SIG-M5 treated with dmso at 0.1 percent for 504 hours (cell line): ENCODE results near the gene PLA2G1B.

Source experiments
- DNase-seq: peaks from one replicate; lab custom pipeline; 2025; ENCODE audit not compliant: unreplicated experiment; lab: John Stamatoyannopoulos, UW

The PLA2G1B gene

DNA sequence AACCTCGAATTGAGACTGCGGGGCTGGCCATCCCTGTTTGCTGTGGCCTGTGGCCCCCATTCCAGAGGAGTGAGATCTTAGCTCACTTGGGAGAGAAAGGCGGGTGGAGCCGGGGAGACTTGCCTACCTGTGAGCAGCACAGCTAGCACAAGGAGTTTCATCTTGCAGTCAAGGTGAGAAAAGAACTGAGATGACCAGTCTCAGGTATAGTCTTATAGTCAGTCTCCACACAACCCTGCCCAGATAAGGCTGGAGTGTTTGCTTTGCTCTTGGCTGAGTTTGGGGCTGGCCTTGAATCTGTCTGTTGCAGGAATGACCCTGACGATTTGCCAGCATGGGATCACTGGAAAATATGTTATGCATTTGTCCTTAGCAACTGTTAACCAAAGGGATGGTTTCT, at the start of gene PLA2G1B:
Gene PLA2G1B, minus strand, starts transcription at position 187 of the 400 bp plus-strand sequence. Its CDS starts 26 bp downstream, at position 161.
- no peak for DNase-seq

DNA sequence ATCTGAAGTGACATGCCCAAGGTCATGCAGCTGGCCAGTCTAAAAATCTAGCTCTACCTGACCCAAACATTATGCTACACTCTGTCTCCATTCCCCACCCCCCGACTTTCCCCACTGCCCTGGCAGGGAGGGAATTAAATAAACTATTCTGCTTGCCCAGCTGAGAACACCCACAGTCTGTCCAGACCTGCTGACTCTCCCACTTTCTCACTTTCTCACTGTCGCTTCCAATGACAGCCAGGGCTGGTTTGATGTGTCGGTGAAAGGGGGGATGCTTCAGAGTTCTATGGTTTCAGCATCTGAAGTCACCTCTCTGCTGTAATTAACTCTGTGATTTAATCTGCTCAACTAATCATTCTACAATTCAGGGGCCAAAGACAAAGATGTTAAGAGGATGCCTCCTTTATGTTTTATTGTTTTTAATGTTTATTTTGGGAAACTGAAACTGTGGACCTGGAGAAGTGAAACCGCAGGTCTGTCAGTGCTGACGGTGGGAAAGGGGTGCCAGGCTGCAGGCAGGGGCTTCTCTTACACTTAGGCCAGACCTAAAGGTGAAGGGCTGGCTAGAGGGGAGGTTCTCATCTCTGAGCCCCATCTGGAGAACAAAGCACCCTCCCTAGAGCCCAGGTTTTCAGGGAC, 49.5 kb upstream of the PLA2G1B start:
- DNase-seq = no peak

DNA sequence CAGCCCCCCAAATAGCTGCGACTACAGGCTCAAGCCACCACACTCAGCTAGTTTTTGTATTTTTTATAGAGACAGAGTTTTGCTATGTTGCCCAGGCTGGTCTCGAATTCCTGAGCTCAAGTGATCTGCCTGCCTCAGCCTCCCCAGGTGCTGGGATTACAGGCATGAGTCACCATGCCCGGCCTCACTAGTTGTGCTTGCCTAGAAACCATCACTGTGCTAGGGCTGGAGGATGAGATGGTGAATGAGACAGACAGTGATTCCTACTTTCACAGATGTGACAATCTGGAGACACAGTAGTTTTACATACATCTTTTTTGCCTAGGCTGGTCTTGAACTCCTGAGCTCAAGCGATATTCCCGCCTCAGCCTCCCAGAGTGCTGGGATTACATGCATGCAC, 48.8 kb upstream of the PLA2G1B start:
- DNase-seq = no peak

DNA sequence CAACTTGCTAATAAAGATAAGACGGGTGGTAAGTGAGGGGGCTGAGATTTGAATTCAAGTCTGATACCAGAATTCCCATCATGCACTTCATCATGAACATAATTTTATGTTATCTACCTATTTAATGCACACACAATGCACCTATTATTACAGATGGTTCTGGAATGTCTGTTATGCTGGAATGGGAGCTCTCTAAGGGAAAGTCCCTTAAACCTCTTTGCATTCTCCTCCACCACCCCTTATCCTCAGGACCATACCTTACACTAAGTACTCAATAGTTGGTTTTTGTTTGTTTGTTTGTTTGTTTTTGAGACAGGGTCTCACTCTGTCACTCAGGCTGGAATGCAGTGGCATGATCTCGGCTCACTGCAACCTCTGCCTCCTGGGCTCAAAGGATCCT, 48.4 kb upstream of the PLA2G1B start:
- no peak for DNase-seq

DNA sequence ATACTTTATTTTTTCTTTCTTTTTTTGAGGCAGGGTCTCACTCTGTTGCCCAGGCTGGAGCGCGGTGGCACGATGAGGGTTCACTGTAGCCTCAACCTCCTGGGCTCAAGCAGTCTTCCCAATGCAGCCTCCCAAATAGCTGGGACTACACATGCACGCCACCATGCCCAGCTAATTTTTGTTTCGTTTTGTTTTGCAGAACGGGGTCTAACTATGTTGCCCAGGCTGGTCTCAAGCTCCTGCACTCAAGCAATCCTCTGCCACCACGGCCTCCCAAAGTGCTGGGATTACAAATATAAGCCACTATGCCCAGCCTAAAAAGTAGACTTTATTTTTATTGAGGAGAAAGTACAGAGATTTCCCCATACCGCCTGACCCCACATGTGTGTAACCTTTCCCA, 46.1 kb upstream of the PLA2G1B start:
- no peak for DNase-seq

DNA sequence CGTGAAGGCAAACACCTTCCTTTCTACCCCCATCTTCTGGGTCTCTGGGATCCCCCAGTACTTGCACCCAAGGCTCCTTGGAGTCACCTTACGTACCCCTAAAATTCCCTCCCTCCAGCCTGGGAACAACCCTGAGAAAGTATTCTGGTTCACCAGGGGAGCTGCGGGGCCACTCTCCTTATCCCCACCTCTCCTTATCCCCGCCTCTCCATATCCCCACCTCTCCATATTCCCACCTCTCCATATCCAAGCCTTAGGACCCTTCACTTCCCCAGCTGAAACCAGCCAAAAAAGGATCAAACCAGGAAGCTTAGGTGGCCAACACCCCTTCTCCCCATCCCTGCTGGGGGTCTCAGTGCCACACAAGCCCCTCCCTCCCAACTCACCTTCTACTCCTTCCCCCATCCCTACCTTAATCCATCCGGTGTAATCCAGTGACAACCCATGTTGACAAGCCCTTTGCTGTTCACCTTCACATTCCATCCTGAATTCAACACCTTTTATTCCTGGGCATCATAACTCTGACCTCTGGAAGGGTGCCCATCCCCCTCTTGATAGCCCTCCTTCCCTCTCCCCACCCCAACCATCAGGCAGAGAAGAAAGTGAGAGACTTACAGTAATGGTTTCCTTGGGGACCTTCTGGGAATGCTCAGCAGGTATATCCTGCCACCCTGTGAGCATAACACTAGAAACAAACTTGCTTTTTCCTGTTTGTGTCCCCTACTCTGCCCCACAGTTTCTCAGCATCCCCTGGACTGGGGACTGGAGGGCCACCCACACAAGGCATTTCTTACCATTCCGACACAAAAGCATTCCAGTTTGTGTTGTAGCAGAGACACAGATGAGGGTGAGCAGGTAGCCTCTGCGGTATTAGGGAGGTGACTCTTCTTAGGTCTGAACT, 43.0 kb upstream of the PLA2G1B start:
- DNase-seq = no peak

DNA sequence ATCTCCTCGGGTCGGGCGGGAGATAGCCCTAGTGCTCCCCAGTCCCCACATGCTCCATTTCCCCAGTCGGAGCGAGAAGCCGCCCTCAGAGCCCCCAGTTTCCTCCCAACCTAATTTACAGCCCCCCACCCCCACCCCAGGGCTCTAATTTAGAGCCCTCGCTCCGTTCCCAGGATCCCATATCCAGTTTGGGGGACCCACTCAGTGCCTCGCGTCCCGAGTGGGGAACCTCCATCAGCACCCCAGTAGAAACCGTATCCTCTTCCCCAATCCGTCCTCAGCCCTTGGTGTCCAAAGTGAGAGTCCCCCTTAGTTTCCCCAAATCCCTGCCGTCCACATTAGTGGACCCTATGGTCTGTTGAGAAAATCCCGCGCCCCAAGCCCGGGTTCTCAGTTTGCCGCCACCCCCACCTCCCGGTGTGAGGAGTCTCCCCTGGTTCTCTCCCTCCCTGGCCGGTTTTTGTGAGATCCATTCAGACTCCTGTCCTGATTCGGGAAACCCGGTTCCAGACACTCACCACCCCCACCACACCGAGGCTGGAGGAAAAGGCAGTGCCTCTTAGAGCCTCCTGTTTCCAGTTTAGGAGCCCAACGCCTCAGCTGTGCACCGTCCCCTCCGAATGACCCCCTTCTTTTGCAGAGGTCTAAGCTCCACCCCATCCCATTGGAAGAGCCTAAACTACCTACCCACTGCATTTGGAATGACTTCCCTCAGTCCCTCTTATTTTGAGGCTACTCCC, 42.2 kb upstream of the PLA2G1B start:
- no peak for DNase-seq

DNA sequence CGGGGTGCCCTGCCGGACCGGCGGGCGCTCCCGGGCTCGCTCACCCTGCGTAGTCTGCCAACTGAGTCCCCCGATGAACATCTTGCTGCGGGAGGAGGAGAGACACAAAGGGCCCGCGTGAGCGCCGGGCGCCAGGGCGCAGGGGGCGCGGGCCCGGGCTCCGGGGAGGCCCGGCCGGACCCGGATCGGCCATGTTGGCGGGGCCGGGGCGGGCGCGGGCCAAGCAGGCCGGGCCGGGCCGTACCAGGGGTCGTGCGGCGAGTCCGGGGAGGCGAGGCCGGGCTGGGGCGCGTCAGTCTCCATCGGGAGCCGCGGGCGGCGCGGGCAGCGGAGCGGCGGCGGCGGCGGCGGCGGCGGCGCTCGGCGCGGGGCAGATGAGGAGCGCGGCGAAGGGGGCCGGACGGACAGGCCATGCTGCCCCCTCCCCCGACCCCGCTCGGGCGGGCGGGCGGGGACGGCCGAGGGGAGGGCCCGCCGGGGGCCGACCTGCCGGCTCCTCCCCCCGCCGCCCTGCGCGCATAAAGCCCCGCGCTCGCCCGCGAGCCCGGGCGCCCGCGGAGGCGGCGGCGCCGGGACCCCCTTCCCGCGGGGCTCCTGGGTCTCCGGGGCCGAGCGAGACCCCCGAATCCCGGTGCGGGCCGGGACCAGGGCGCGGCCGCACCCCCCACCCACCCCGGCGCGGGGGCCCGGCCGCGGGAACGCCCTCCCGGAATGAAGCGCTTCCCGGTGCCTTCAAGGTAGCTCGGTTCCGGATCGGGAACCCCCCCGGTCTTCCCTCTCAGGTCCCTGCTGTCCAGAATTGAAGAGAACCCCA, 41.4 kb upstream of the PLA2G1B start, which contains the start of gene MSI1:
Gene MSI1, minus strand, starts transcription at position 376 of the 814 bp plus-strand sequence. Its CDS starts 73 bp downstream, at position 303.
- no peak for DNase-seq

DNA sequence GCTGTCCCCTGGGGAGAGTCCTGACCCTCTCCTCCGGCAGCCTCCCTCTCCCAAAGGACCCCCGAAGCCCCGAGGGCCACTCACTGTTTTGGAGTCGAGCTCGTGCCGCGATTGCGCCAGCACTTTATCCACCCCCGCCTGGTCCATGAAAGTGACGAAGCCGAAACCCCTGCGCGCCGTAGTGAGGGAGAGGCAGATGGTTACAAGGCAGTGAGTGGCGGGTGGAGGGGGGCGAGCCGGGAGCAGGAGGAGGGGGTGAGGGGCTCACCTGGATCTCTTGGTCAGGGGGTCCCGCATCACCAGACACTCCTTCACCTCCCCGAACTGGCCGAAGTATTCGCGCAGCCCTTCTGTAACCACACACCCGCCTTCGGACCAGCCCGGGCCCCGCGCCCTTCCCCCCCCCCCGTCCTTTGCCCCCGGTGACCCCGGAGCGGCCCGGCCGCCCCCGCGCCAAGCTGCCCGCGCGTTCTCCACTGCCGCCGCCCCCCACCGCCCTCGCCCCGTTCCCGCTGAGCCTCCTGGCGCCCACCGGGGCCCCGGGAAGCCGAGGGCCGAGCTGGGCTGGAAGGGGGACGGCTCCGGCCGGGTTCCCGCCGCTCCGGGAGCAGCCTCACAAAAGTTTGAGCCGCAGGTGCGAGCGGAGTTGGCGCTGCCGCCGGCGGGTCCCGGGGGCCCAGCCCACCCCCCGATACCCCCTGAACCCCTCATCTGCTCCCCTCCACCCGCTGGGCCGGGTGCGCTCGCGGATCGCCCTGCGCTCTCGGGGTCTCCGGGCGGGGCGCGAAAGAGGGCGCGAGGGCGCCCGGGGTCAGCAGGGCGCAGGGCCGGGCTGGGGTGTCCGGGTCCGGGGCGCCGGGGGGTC, 40.6 kb upstream of the PLA2G1B start:
- no peak for DNase-seq

DNA sequence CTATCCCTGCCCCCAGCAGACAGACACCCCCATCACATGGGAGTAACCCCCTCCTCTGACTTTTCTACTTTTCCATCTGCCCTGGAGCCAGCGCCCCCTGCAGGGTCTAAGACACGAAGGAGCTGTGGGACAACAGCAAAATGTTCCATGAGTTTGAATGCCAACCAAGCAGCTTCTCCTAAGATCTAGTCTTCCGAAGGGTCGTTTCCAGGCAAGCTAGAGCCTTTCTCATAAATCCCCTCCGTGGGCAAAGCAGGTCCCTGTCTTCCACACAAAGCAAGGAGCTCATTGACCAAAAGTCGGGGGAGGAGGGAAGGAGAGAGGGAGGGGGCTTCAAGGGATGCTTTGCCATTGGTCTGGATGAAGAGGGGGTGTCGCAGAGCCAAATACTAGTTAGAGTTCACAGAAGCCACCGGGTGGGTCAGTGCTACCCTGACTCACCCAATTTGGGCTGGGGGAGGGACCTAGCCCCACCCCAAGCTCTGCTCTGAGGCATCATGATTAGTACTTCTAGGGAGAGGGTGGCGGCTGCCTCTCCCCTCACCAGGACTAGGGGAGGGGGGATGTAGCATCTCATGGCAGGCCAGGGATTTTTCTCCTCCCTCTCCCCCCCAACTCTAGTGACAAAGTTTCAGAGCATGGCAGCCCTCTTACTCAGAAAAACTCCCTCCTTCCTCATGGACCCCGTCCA, 39.8 kb upstream of the PLA2G1B start:
- no peak for DNase-seq

DNA sequence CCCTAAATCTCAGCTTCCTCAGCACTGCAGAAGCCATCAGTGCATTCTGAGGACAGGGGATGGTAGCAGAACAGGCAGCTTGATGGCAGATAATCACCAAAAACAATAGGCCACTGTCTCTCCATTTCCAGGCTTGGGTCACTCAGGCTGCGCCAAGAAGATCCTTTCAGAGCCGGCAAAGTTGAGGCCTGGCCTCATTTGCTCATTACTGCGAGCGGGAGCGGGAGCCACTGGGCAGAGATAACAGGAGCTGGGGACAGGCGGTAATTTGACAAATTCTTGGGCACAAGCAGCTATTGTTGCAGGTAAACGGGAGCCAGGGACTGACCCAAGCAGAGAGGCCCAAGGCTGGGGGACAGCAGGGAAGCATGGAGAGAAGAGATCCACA, 39.3 kb upstream of the PLA2G1B start:
- no peak for DNase-seq

DNA sequence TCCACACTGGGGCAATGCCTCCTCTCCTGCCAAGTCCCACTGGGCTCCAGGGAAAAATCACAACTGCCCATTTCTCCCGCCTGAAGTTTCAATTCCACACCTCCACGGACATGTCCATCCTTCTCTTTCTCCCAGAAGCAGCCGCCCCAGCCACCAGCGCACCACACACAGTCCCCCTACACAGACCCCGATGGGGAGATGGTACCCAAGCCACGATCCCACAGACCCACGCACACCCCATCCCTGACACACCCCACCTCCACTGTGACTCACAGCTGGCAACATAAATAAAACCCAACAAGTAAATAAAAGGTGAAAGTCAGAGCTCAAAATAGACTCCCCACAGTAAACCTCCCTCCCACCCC, 38.7 kb upstream of the PLA2G1B start:
- DNase-seq = no peak

DNA sequence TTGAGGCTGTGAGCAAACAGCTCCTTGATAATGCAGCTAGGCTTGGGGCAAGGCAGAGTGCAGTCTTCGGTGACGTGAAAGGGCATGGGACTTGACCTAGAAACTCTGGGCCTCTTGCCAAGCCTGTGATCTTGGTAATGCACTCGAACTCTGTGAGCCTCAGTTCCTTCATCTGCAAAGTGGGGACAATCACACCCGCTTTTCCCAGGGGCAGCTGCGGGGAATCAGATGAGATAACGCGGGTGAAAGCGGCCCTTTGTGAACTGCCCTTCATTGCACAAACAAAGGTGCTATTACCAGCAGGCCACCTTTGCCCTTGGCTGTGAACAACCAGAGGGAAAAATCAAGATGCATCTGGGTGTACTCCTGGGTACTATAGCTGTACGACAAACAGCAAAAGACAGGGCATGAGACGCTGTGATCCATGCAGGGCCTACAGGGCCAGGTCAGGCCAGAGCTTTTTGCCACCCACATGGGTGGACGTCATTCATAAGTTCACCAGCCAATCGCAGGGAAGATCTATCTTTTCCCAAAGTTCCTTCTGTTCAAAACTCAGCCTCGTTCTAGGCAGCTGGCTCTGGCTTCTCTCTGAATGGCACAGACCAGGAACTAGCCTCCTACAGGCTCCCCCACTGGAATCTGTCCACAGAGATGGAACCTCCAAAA, 38.2 kb upstream of the PLA2G1B start:
- DNase-seq = no peak

DNA sequence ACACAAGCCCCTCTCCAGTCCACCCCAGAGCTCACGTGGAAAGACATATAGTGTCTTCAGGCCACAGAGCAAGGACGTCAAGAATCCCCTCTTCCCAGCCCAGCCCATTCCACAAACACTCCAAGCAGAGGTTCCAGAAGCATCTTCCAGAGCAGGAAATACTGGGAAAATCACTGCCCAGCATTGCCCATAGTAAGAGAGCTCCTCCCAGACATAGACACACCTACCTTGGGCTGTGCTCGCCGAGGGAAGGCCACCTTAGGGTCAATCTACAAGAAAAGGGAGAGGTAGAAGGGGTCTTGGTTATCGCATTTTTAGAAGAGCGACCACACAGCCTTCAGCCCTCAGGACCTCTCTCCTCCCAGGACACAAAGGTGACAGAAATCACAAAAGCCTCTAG, 36.9 kb upstream of the PLA2G1B start:
- DNase-seq = no peak

DNA sequence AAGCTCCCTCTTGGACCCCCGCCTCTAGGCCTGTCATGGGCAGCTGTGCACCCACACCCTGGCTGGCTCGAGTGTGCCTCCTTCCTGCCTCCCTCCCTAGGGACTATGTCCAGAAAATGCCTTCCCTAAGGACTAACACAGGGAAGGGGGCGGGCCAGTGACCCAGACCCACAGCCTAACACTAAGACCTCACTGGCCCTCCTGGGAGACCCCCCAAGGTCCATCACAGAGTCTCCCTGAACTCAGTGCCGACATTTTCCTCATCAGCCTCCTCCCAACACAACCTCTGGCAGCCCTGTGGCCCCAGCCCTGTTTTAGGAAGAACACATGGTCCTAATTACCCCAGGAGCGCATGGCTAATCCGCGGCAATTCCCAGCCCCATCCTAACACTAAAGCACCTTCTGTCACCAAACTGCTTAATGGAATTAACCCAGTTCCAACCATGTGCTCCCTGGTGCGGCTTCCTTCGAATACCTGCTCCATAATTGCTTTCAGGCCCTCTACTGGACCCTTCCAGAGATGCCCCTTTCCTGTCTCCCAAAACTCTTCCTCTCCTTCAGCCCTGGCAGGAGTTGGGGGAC, 35.8 kb upstream of the PLA2G1B start:
- no peak for DNase-seq

DNA sequence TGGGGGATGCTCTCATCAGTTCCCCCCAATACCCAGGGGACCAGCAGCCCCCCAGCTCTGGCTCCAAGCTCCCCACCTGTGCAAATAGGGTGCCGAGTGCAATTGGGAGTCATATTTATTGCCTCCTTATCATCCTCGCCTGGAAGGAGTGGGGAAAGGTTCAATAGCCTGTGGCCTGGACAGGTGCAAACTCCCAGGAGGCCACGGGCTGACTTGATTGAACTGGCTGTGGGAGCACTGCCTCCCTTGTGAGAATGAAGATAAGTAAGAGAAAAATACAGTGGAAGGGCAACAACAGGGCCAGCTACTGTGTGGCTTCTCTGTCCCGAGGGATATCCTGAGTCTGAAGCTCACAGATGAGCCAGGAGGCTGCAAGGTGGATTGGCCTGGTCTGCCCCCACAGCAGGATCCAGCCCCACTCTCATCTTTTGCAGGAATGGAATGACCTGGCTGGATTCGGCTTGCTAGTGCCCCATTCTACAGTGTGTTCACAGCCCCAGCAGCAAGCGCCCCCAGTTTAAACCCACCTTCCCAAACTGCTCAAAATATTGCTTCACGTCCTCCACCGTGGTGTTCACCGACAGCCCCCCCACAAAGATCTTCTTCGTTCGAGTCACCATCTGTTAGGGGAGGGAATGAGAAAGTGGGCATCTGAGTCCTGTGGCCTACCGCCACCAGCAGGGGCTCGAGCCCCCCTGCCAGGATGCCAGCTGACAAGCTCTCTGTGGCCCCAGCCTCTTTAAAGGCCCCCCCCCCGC, 35.1 kb upstream of the PLA2G1B start:
- no peak for DNase-seq

DNA sequence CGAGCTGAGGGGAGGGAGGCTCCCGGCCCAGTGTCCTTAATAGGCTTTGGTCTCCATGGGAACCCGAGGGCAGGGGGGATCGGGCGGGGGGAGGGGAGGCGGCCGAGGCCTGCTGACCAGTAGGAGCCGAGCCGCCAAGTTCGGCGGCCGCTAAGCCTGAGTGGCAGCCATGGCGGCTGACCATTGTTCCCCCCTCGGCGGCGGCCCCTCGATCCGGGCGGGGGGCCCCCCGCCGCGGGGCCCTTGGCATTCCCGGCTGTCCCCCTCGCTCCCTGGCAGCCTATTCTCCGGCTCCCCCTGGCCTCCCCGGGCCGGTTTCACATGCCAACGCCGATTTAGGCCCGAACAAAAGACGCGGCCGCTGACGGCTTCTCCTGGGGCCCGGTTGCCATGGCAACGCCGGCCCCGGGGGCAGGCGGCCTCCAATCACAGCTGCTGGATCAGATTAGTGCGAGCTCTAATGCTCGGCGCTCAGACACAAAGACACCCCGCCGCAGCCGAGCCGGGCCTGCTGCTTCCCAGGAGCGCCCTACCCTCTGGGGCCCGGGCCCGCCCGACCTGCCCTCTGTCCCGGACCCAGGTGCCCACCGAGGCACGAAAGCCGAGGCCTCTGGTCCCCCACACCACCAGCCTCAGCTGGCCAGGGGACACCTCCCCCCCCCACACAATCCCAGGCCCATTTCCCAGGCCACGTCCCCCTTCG, 34.1 kb upstream of the PLA2G1B start:
- DNase-seq = no peak
